Liver (tissue), 9 donors: ENCODE results near the gene ARHGEF3. TPM values are rescaled to one million over a fixed set of nuclear protein-coding genes. Genes with fewer than 3 reads are reported as not detected.

ENCODE experiments used
- DNase-seq: peaks from one replicate; pipeline ENCODE4 v3.0.0-alpha.2; 2017; ENCODE audit warnings: low spot score
- H3K27ac ChIP-seq, 2 donors: one replicate each; pipeline ENCODE4 v1.7.0; 2013; ENCODE audit warnings: inconsistent platforms in 2 of 2, low read length in 2 of 2, control low read depth in 1 of 2, low read depth in 1 of 2, mild to moderate bottlenecking in 1 of 2
- H3K27me3 ChIP-seq, 4 donors: one replicate each; pipeline versions ENCODE4 v1.6.1 to v1.7.0; 2013; ENCODE audit warnings: low read length in 3 of 4, inconsistent platforms in 1 of 4, mild to moderate bottlenecking in 1 of 4, moderate library complexity in 1 of 4; ENCODE audit not compliant: control insufficient read depth in 4 of 4, insufficient read depth in 4 of 4
- H3K36me3 ChIP-seq, 4 donors: one replicate each; pipeline versions ENCODE4 v1.6.1 to v1.7.0; 2013; ENCODE audit warnings: low read length in 3 of 4, mild to moderate bottlenecking in 3 of 4, low read depth in 1 of 4, moderate library complexity in 1 of 4; ENCODE audit not compliant: control insufficient read depth in 4 of 4, insufficient read depth in 3 of 4
- H3K4me1 ChIP-seq, 4 donors: one replicate each; pipeline versions ENCODE4 v1.6.1 to v1.7.0; 2013; ENCODE audit warnings: low read length in 3 of 4, mild to moderate bottlenecking in 3 of 4, moderate library complexity in 1 of 4; ENCODE audit not compliant: control insufficient read depth in 4 of 4, insufficient read depth in 4 of 4
- H3K4me3 ChIP-seq, 3 donors: one replicate each; pipeline versions ENCODE4 v1.6.1 to v1.7.0; 2013; ENCODE audit warnings: low read length in 3 of 3, control low read depth in 1 of 3, low read depth in 1 of 3, mild to moderate bottlenecking in 1 of 3
- H3K9ac ChIP-seq, 2 donors: one replicate each; pipeline ENCODE4 v1.7.0; 2013; ENCODE audit warnings: low read length in 2 of 2, mild to moderate bottlenecking in 2 of 2, moderate library complexity in 2 of 2, control low read depth in 1 of 2, low read depth in 1 of 2
- H3K9me3 ChIP-seq, 4 donors: one replicate each; pipeline versions ENCODE4 v1.6.1 to v1.7.0; 2013; ENCODE audit warnings: low read length in 3 of 4; ENCODE audit not compliant: control insufficient read depth in 4 of 4
- ATF3 ChIP-seq: IDR thresholded peaks from 2 replicates; pipeline ENCODE4 v1.6.1; 2016; ENCODE audit warnings: antibody characterized with exemption
- CTCF ChIP-seq: fragments of 150-350 bp; IDR thresholded peaks from 2 replicates; pipeline ENCODE4 v1.5.1; 2017; ENCODE audit warnings: improper control_type of control experiment, low read depth, low read length; ENCODE audit not compliant: missing input control
- EGR1 ChIP-seq, 2 donors: IDR thresholded peaks; 2 replicates each; pipeline ENCODE4 v1.6.1; 2016 to 2018; ENCODE audit warnings: antibody characterized with exemption in 2 of 2, low read depth in 2 of 2
- FOXA1 ChIP-seq: IDR thresholded peaks from 2 replicates; pipeline ENCODE4 v1.6.1; 2016; ENCODE audit warnings: antibody characterized with exemption
- GABPA ChIP-seq, 2 donors: IDR thresholded peaks in 1 of 2; conservative IDR thresholded peaks in 1 of 2; 2 replicates each; pipeline ENCODE4 v1.6.1; 2016; ENCODE audit warnings: antibody characterized with exemption in 2 of 2, mild to moderate bottlenecking in 1 of 2, moderate library complexity in 1 of 2
- HNF4A ChIP-seq, 2 donors: conservative IDR thresholded peaks; 2 replicates each; pipeline ENCODE4 v1.6.1; 2016; ENCODE audit warnings: antibody characterized with exemption in 2 of 2, mild to moderate bottlenecking in 2 of 2
- HNF4G ChIP-seq: IDR thresholded peaks from 2 replicates; pipeline ENCODE4 v1.6.1; 2016; ENCODE audit warnings: antibody characterized with exemption
- JUND ChIP-seq, 2 donors: IDR thresholded peaks; 2 replicates each; pipeline ENCODE4 v1.6.1; 2016; ENCODE audit warnings: antibody characterized with exemption in 2 of 2
- MAX ChIP-seq: IDR thresholded peaks from 2 replicates; pipeline ENCODE4 v1.6.1; 2016; ENCODE audit warnings: antibody characterized with exemption
- NR2F2 ChIP-seq: IDR thresholded peaks from 2 replicates; pipeline ENCODE4 v1.6.1; 2016; ENCODE audit warnings: antibody characterized with exemption
- RAD21 ChIP-seq, 2 donors: IDR thresholded peaks; 2 replicates each; pipeline ENCODE4 v1.6.1; 2016; ENCODE audit warnings: antibody characterized with exemption in 2 of 2, mild to moderate bottlenecking in 2 of 2
- RXRA ChIP-seq, 2 donors: IDR thresholded peaks; 2 replicates each; pipeline ENCODE4 v1.6.1; 2017 to 2018; ENCODE audit warnings: antibody characterized with exemption in 2 of 2, mild to moderate bottlenecking in 1 of 2
- SP1 ChIP-seq: IDR thresholded peaks from 2 replicates; pipeline ENCODE4 v1.6.1; 2018; ENCODE audit warnings: antibody characterized with exemption, mild to moderate bottlenecking
- TAF1 ChIP-seq: conservative IDR thresholded peaks from 2 replicates; pipeline ENCODE4 v1.6.1; 2016; ENCODE audit warnings: antibody characterized with exemption, mild to moderate bottlenecking
- YY1 ChIP-seq: IDR thresholded peaks from 2 replicates; pipeline ENCODE4 v1.6.1; 2016; ENCODE audit warnings: antibody characterized with exemption, mild to moderate bottlenecking
- ZBTB33 ChIP-seq: IDR thresholded peaks from 2 replicates; pipeline ENCODE4 v1.6.1; 2016; ENCODE audit warnings: antibody characterized with exemption
- WGBS: extraction: QIAGEN DNeasy Blood & Tissue Kit; methylation state at CpG from one replicate; pipeline ENCODE4 v1.1.7; 2013; 5-methylcytosine and 5-hydroxymethylcytosine counted together
- polyA plus RNA-seq, 2 donors: library from polyadenylated mRNA; stranded (reverse) in 1 of 2; unstranded in 1 of 2; fragments of 200-250 nt in 1 of 2; fragments of >200 nt in 1 of 2; fragmentation: Nextera tagmentation in 1 of 2; extraction: Ambion mirVana in 1 of 2; gene quantifications; one replicate each; pipeline versions ENCODE4 v1.2.1 to v1.2.3, GENCODE V29; 2013 to 2015
- total RNA-seq, 2 donors: library from RNA; depleted of rRNA; stranded (reverse); fragments of >200 nt; gene quantifications; one replicate each; pipeline ENCODE4 v1.2.3, GENCODE V29; 2014
- donor health status: healthy.
- donor health status: healthy.
- donor health status: healthy.
- donor health status: healthy.
- donor health status: healthy.

The ARHGEF3 gene
- total and polyA plus RNA-seq, 4 donors = 1.6 to 7.9 (median 2.0) TPM

DNA sequence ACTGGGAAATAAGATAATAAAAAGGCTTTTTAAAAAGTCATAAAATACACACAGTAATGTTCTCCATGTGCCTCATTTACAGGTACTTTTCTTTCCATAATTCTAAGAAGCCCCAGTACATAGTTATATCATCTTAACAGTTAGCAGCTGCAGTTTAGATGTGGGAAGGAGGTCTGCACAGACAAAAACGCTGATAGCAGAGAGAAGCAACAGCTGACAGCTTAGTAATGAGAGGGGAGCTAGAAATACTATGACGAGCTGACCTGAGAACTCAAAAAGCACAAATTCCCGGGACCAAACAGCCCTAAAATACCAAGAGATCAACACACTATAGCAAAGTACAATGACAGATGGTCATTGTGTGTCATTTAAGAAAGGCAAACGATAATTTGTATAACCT, 36.7 kb upstream of the ARHGEF3 start:
- Histone ChIP-seq H3K9me3 (no peaks in the 10 kb centered on the region), H3K36me3 (no peaks in the 10 kb centered on the region), H3K27me3 (peaks cover 0 to 3% (median 0%) of the 10 kb centered on the region in 4 donors), H3K27ac (no peak overlapping the region), H3K9ac (no peak overlapping the region), H3K4me1 (no peaks in the 10 kb centered on the region), H3K4me3 (no peak overlapping the region)
- 78% methylated on average over 4 of the region's 4 CpGs for WGBS
- TF ChIP-seq EGR1 (IDR thresholded peaks at IDR 0.05; ENCODE audit: low read depth in 2 of 2) = no peak
- no peak for TF ChIP-seq JUND (IDR thresholded peaks at IDR 0.05)
- no peak for TF ChIP-seq YY1
- TF ChIP-seq RAD21 (IDR thresholded peaks at IDR 0.05) = no peak
- no peak for TF ChIP-seq FOXA1
- no peak for TF ChIP-seq GABPA (IDR thresholded peaks at IDR 0.05 in 1 of 2, conservative IDR thresholded peaks at IDR 0.05 in 1 of 2)
- no peak for TF ChIP-seq ATF3
- TF ChIP-seq ZBTB33 = no peak
- TF ChIP-seq NR2F2 = no peak
- no peak for TF ChIP-seq CTCF
- TF ChIP-seq HNF4A (conservative IDR thresholded peaks at IDR 0.05) = no peak
- TF ChIP-seq MAX = no peak
- no peak for TF ChIP-seq TAF1
- TF ChIP-seq RXRA (IDR thresholded peaks at IDR 0.05) = no peak
- TF ChIP-seq HNF4G = no peak
- no peak for DNase-seq

DNA sequence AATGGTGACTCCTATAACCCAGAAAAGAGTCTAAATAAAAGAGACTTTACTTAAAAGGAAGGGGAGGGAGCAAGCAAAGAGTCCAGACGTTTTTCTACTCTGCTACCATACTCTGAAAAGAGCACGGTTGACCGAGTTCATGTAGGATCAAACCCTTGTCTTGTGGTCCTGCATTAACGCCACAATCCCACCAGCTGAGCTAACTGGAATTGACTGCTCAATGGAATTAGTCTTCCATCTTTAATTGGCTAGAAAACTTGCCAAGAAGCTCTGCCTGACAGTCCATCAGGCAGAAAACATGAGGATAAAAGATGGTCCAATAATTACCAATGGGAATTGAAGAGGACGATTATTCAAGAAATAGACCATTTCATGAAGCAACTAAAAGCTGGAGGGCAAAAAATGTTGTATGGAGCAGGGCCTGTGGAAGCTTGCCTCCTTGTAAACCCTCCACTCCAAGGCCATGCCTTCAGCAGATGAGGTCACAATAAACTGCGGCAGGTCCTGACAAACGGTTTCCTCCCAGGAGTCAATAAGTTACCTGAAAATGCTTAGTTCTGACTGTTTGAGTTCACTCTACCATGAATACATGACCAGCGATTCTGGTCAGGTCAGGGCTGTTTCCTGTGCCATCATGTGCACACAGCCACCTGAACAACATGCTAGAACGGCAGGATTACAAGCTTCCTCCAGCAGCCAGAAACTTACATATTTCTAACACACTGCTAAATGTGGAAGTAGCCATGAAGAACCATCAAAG, 35.6 kb upstream of the ARHGEF3 start:
- Histone ChIP-seq H3K4me1 (no peaks in the 10 kb centered on the region), H3K4me3 (no peak overlapping the region), H3K36me3 (no peaks in the 10 kb centered on the region), H3K27ac (no peak overlapping the region), H3K9ac (no peak overlapping the region), H3K27me3 (peaks cover 0 to 3% (median 0%) of the 10 kb centered on the region in 4 donors), H3K9me3 (no peaks in the 10 kb centered on the region)
- 67% methylated on average over 9 of the region's 9 CpGs for WGBS
- no peak for DNase-seq
- TF ChIP-seq CTCF = no peak
- no peak for TF ChIP-seq NR2F2
- no peak for TF ChIP-seq TAF1
- TF ChIP-seq ZBTB33 = no peak
- no peak for TF ChIP-seq MAX
- no peak for TF ChIP-seq ATF3
- TF ChIP-seq RAD21 (IDR thresholded peaks at IDR 0.05) = no peak
- TF ChIP-seq FOXA1 = no peak
- TF ChIP-seq SP1 = no peak
- no peak for TF ChIP-seq RXRA (IDR thresholded peaks at IDR 0.05)
